Lower lobe of right lung (tissue), 2 donors: ENCODE results near the gene CD63. TPM values are rescaled to one million over a fixed set of nuclear protein-coding genes. Genes with fewer than 3 reads are reported as not detected.

ENCODE experiments used
- ATAC-seq, 2 donors: fragments of 200-7000 bp; cut with Tn5 transposase; one replicate each; pipeline ENCODE4 v1.9.1; 2020 to 2022; ENCODE audit warnings: mild to moderate bottlenecking in 2 of 2, moderate library complexity in 2 of 2
- DNase-seq: peaks from one replicate; pipeline ENCODE4 v3.0.0-alpha.2; 2020
- H3K27ac ChIP-seq: fragments of 200-600 bp; one replicate; pipeline ENCODE4 v1.8.0; 2022
- H3K27me3 ChIP-seq: fragments of 200-600 bp; one replicate; pipeline ENCODE4 v1.8.0; 2022; ENCODE audit warnings: low read depth
- H3K36me3 ChIP-seq: fragments of 200-600 bp; one replicate; pipeline ENCODE4 v1.8.0; 2022; ENCODE audit warnings: mild to moderate bottlenecking
- H3K4me1 ChIP-seq: fragments of 200-600 bp; one replicate; pipeline ENCODE4 v1.8.0; 2022
- H3K4me3 ChIP-seq: fragments of 200-600 bp; one replicate; pipeline ENCODE4 v1.8.0; 2022; ENCODE audit warnings: mild to moderate bottlenecking
- H3K9me3 ChIP-seq: fragments of 200-600 bp; one replicate; pipeline ENCODE4 v1.8.0; 2022
- CTCF ChIP-seq: fragments of 200-600 bp; IDR thresholded peaks from one replicate; pipeline ENCODE4 v1.8.0; 2022; ENCODE audit warnings: antibody characterized with exemption, mild to moderate bottlenecking
- intact Hi-C: fragments of 100-400 bp; cut with DNase I; formaldehyde crosslinking; loops from one replicate; pipeline ENCODE4 v1.11.0; 2022
- total RNA-seq: library from RNA; stranded (reverse); fragmentation: NEBNext Ultra II Directional; extraction: Animal tissue kit (Norgen Biotek cat#: 25700); gene quantifications from one replicate; pipeline ENCODE4 v1.2.1, GENCODE V29; 2021
- donor health status: DM: no; HTN: yes; CAD: no; lungs with severe emphysema.

CD63 gene
- total RNA-seq, 1 donor from 2014 or later = 1,142 TPM

GRCh38 chr12:55746913-55747231 is 18.1 kb upstream of the CD63 start:
- H3K4me3 ChIP-seq = no peak overlapping the region
- H3K36me3 ChIP-seq = peaks cover 12% of the 10 kb centered on the region
- peaks cover 14% of the 10 kb centered on the region for H3K4me1 ChIP-seq
- TF ChIP-seq CTCF = no peak
- ATAC-seq = no peak
- no peaks in the 10 kb centered on the region for H3K27me3 ChIP-seq
- H3K9me3 ChIP-seq = no peaks in the 10 kb centered on the region
- intact Hi-C loops = loop anchor here (10.0 kb wide), 1 partner anchor 188 kb away; the partner anchor contains the start of gene DGKA
- no peak for DNase-seq
- no peak overlapping the region for H3K27ac ChIP-seq

- TF ChIP-seq CTCF = no peak
- peaks cover 14% of the 10 kb centered on the region for H3K4me1 ChIP-seq
- H3K4me3 ChIP-seq = no peak overlapping the region
- ATAC-seq = no peak
- H3K36me3 ChIP-seq = peaks cover 7% of the 10 kb centered on the region
- no peak for DNase-seq
- intact Hi-C loops = loop anchor here (10.0 kb wide), 1 partner anchor 188 kb away; the partner anchor contains the start of gene DGKA
- H3K27ac ChIP-seq = no peak overlapping the region
- no peaks in the 10 kb centered on the region for H3K9me3 ChIP-seq
- no peaks in the 10 kb centered on the region for H3K27me3 ChIP-seq
Observed at GRCh38 chr12:55746174-55746912, 17.5 kb upstream of the CD63 start.

GRCh38 chr12:55745361-55746173 is 16.8 kb upstream of the CD63 start:
- Histone ChIP-seq H3K36me3 (no peaks in the 10 kb centered on the region), H3K27me3 (no peaks in the 10 kb centered on the region), H3K4me1 (peaks cover 14% of the 10 kb centered on the region), H3K4me3 (peak overlapping the region; percentile 8), H3K27ac (no peak overlapping the region), H3K9me3 (no peaks in the 10 kb centered on the region)
- TF ChIP-seq CTCF = no peak
- DNase-seq = no peak
- intact Hi-C loops = loop anchor here (10.0 kb wide), 1 partner anchor 189 kb away; the partner anchor contains the start of gene DGKA
- ATAC-seq = peak in 1 of 2 donors; percentile 7

GRCh38 chr12:55744340-55745030 is 15.7 kb upstream of the CD63 start:
- Histone ChIP-seq H3K36me3 (no peaks in the 10 kb centered on the region), H3K4me3 (peak overlapping the region; percentile 58), H3K9me3 (no peaks in the 10 kb centered on the region), H3K27me3 (no peaks in the 10 kb centered on the region), H3K27ac (peak overlapping the region; percentile 21), H3K4me1 (peaks cover 14% of the 10 kb centered on the region)
- intact Hi-C loops = loop anchor here (10.0 kb wide), 1 partner anchor 190 kb away; the partner anchor contains the start of gene DGKA
- DNase-seq (no peak), ATAC-seq (peak; percentile 2)
- no peak for TF ChIP-seq CTCF
